IMR-90 (cell line): Measurements from ENCODE around the gene OSTC. TPM values are rescaled to one million over a fixed set of nuclear protein-coding genes. Genes with fewer than 3 reads are reported as not detected.

Experiments used
- ATAC-seq: fragments of 200-7000 bp; cut with Tn5 transposase; 2 replicates; pipeline ENCODE4 v1.9.1; 2020; ENCODE audit warnings: low read depth, mild to moderate bottlenecking, moderate library complexity
- BruUV-seq: library from RNA; stranded (reverse); fragments of 400-500 nt; replicated peaks from 2 replicates; lab custom pipeline; 2021; lab: Mats Ljungman, UMichigan
- CTCF ChIA-PET: fragments of 300-600 bp; formaldehyde crosslinking; extraction: SDS; loops from one replicate; lab custom pipeline; 2021; ENCODE audit warnings: antibody characterized with exemption; lab: Yijun Ruan, JAX
- POLR2A ChIA-PET: fragments of 300-600 bp; sonication (Branson Sonifier 250); formaldehyde crosslinking; loops from one replicate; lab custom pipeline; 2022; ENCODE audit warnings: antibody characterized with exemption; ENCODE audit not compliant: unreplicated experiment; lab: Charles Lee
- DNase-seq: peaks from one replicate; pipeline ENCODE4 v3.0.0; 2013
- H2AFZ ChIP-seq: replicated peaks from 2 replicates; pipeline ENCODE3; 2013; ENCODE audit warnings: low read length, mild to moderate bottlenecking; ENCODE audit not compliant: poor library complexity
- H2AK5ac ChIP-seq: 2 replicates; pipeline ENCODE4 v1.6.1; 2013; ENCODE audit warnings: low read depth, low read length, inconsistent platforms
- H2AK9ac ChIP-seq: replicated peaks from 2 replicates; pipeline ENCODE3; 2013; ENCODE audit warnings: mild to moderate bottlenecking, low read depth, low read length, moderate library complexity; ENCODE audit not compliant: poor library complexity
- H2BK120ac ChIP-seq: 2 replicates; pipeline ENCODE4 v1.6.1; 2013; ENCODE audit warnings: low read depth, low read length, inconsistent platforms
- H2BK15ac ChIP-seq: 3 replicates; pipeline ENCODE4 v1.6.1; 2013; ENCODE audit warnings: low read depth, low read length, inconsistent platforms
- H2BK20ac ChIP-seq: 2 replicates; pipeline ENCODE4 v1.6.1; 2013; ENCODE audit warnings: low read depth, mild to moderate bottlenecking, inconsistent platforms, low read length, moderate library complexity
- H2BK5ac ChIP-seq: 2 replicates; pipeline ENCODE4 v1.6.1; 2013; ENCODE audit warnings: mild to moderate bottlenecking, low read depth, low read length, inconsistent platforms; ENCODE audit not compliant: poor library complexity, severe bottlenecking
- H3K14ac ChIP-seq: replicated peaks from 2 replicates; pipeline ENCODE4 v1.6.1; 2013; ENCODE audit warnings: low read depth, low read length, inconsistent platforms
- H3K18ac ChIP-seq: 2 replicates; pipeline ENCODE4 v1.6.1; 2013; ENCODE audit warnings: low read depth, low read length, control low read depth
- H3K23ac ChIP-seq: 2 replicates; pipeline ENCODE4 v1.6.1; 2013; ENCODE audit warnings: low read depth, low read length, inconsistent platforms
- H3K27ac ChIP-seq: 2 replicates; pipeline ENCODE4 v1.5.1; 2013; ENCODE audit warnings: mild to moderate bottlenecking, control low read depth, low read length; ENCODE audit not compliant: insufficient read depth
- H3K27me3 ChIP-seq: 2 replicates; pipeline ENCODE4 v1.6.1; 2013; ENCODE audit warnings: low read length; ENCODE audit not compliant: control insufficient read depth, insufficient read depth
- H3K36me3 ChIP-seq: 2 replicates; pipeline ENCODE4 v1.6.1; 2013; ENCODE audit warnings: low read length, mixed read lengths; ENCODE audit not compliant: control insufficient read depth, insufficient read depth
- H3K4ac ChIP-seq: 2 replicates; pipeline ENCODE4 v1.6.1; 2013; ENCODE audit warnings: low read depth, low read length, inconsistent platforms
- H3K4me1 ChIP-seq: 2 replicates; pipeline ENCODE4 v1.6.1; 2013; ENCODE audit warnings: low read length, mixed read lengths; ENCODE audit not compliant: control insufficient read depth, insufficient read depth
- H3K4me2 ChIP-seq: 2 replicates; pipeline ENCODE4 v1.6.1; 2013; ENCODE audit warnings: low read depth, mild to moderate bottlenecking, control low read depth, low read length, moderate library complexity
- H3K4me3 ChIP-seq: 2 replicates; pipeline ENCODE4 v1.5.1; 2013; ENCODE audit warnings: low read depth, mild to moderate bottlenecking, control low read depth, low read length, moderate library complexity; ENCODE audit not compliant: insufficient read depth
- H3K56ac ChIP-seq: 2 replicates; pipeline ENCODE4 v1.6.1; 2013; ENCODE audit warnings: low read length, inconsistent platforms; ENCODE audit not compliant: insufficient read depth; ENCODE audit errors: extremely low read depth
- H3K79me1 ChIP-seq, 2 experiments: 2 replicates each; pipeline ENCODE4 v1.6.1; 2013; ENCODE audit warnings: low read length in 2 of 2, inconsistent platforms in 1 of 2, low read depth in 1 of 2
- H3K9ac ChIP-seq: 2 replicates; pipeline ENCODE4 v1.6.1; 2013; ENCODE audit warnings: low read depth, low read length, control low read depth
- H3K9me1 ChIP-seq: 2 replicates; pipeline ENCODE4 v1.6.1; 2013; ENCODE audit warnings: low read length, inconsistent platforms; ENCODE audit not compliant: insufficient read depth
- H3K9me3 ChIP-seq: 2 replicates; pipeline ENCODE4 v1.6.1; 2013; ENCODE audit warnings: low read length; ENCODE audit not compliant: control insufficient read depth, insufficient read depth
- H4K20me1 ChIP-seq: 2 replicates; pipeline ENCODE4 v1.6.1; 2013; ENCODE audit warnings: low read length, inconsistent platforms; ENCODE audit not compliant: insufficient read depth
- H4K5ac ChIP-seq: 2 replicates; pipeline ENCODE4 v1.6.1; 2013; ENCODE audit warnings: mild to moderate bottlenecking, low read depth, low read length, control low read depth
- H4K8ac ChIP-seq, 2 experiments: 2 replicates each; pipeline ENCODE4 v1.6.1; 2013; ENCODE audit warnings: low read depth in 2 of 2, low read length in 2 of 2, control low read depth in 1 of 2, inconsistent platforms in 1 of 2
- H4K91ac ChIP-seq: 2 replicates; pipeline ENCODE4 v1.6.1; 2013; ENCODE audit warnings: low read depth, low read length, inconsistent platforms; ENCODE audit not compliant: insufficient read depth
- CHD1 ChIP-seq: IDR thresholded peaks from 2 replicates; pipeline ENCODE4 v1.6.1; 2012; ENCODE audit warnings: low read depth, low read length, improper control_type of control experiment
- ELK1 ChIP-seq: fragments of 150-350 bp; IDR thresholded peaks from 2 replicates; pipeline ENCODE4 v1.6.1; 2016; ENCODE audit warnings: low read depth, mild to moderate bottlenecking, low read length, moderate library complexity, borderline replicate concordance
- FOS ChIP-seq: fragments of 150-350 bp; IDR thresholded peaks from 2 replicates; pipeline ENCODE4 v1.6.1; 2016; ENCODE audit warnings: low read depth, low read length
- MXI1 ChIP-seq: IDR thresholded peaks from 2 replicates; pipeline ENCODE4 v1.6.1; 2012; ENCODE audit warnings: low read depth, mild to moderate bottlenecking, low read length, moderate library complexity, borderline replicate concordance
- POLR2A ChIP-seq: IDR thresholded peaks from 2 replicates; pipeline ENCODE4 v1.6.1; 2012; ENCODE audit warnings: mild to moderate bottlenecking, low read depth, low read length
- USF2 ChIP-seq: fragments of 150-350 bp; IDR thresholded peaks from 2 replicates; pipeline ENCODE4 v1.6.1; 2017; ENCODE audit warnings: mild to moderate bottlenecking, antibody characterized with exemption, low read length, low read depth
- WGBS, 2 experiments: methylation state at CpG; one replicate each; pipeline versions ENCODE4 v1.1.5 to v1.1.7; 2013; ENCODE audit warnings: missing lambda C conversion rate in 2 of 2; ENCODE audit not compliant: insufficient read length in 1 of 2; ENCODE audit errors: extremely low coverage in 2 of 2; 5-methylcytosine and 5-hydroxymethylcytosine counted together
- dilution Hi-C: fragments of 300-500 bp; cut with HindIII; formaldehyde crosslinking; loops from one replicate; pipeline ENCODE4 v1.14.3; 2018; ENCODE audit warnings: low sequenced_read_pairs; ENCODE audit not compliant: unreplicated experiment
- in situ Hi-C: fragments of 300-500 bp; cut with MboI; formaldehyde crosslinking; loops from 3 replicates; pipeline ENCODE4 v1.14.3; 2019; ENCODE audit warnings: low sequenced_read_pairs, inconsistent platforms, mixed read lengths
- intact Hi-C: fragments of 100-400 bp; cut with micrococcal nuclease; formaldehyde crosslinking; loops from 2 replicates; pipeline ENCODE4 v1.10.0; 2022
- polyA plus RNA-seq, 3 experiments: library from polyadenylated mRNA; depleted of rRNA; stranded (reverse); fragments of >200 nt; gene quantifications; 2 replicates each; pipeline ENCODE4 v1.2.3, GENCODE V29; 2012; ENCODE audit warnings: low replicate concordance in 1 of 3
- total RNA-seq: library from RNA; depleted of rRNA; stranded (reverse); fragments of >200 nt; gene quantifications from 2 replicates; pipeline ENCODE4 v1.2.3, GENCODE V29; 2012

OSTC gene
- total and polyA plus RNA-seq, 2 of the 4 experiments (the other 2 are of a cell fraction), result 173 to 13,576 TPM

GRCh38 chr4:108694423-108694822 is 44.0 kb downstream of the OSTC start:
- H3K23ac ChIP-seq, result no peak overlapping the region
- H3K4ac ChIP-seq, result no peak overlapping the region
- no peak overlapping the region for H2BK15ac ChIP-seq
- H2BK20ac ChIP-seq, result no peak overlapping the region
- H4K5ac ChIP-seq, result no peak overlapping the region
- in situ Hi-C loops, result no loop called here
- ChIA-PET CTCF (no interaction called here), POLR2A (no interaction called here)
- H3K79me1 ChIP-seq, result no peaks in the 10 kb centered on the region
- no peaks in the 10 kb centered on the region for H3K4me1 ChIP-seq
- dilution Hi-C loops, result no loop called here
- no peak overlapping the region for H3K27ac ChIP-seq
- BruUV-seq, result no TSS peak
- no peak overlapping the region for H2AFZ ChIP-seq
- H3K9ac ChIP-seq, result no peak overlapping the region
- peaks cover 1% of the 10 kb centered on the region for H3K27me3 ChIP-seq
- no peak overlapping the region for H2BK120ac ChIP-seq
- no peak overlapping the region for H3K18ac ChIP-seq
- H2BK5ac ChIP-seq, result no peak overlapping the region
- H3K36me3 ChIP-seq, result no peaks in the 10 kb centered on the region
- H4K20me1 ChIP-seq, result no peaks in the 10 kb centered on the region
- H2AK5ac ChIP-seq, result no peak overlapping the region
- H4K8ac ChIP-seq, result no peak overlapping the region
- no peaks in the 10 kb centered on the region for H3K9me1 ChIP-seq
- WGBS, 2 experiments, result 67% methylated on average over 2 of the region's 3 CpGs; no CpG with 5 or more reads in 1 of the 2 experiments
- no peak overlapping the region for H3K4me3 ChIP-seq
- H2AK9ac ChIP-seq, result no peak overlapping the region
- no peak overlapping the region for H3K56ac ChIP-seq
- DNase-seq (no peak), ATAC-seq (no peak)
- H3K14ac ChIP-seq, result no peak overlapping the region
- intact Hi-C loops, result no loop called here
- no peak for TF ChIP-seq FOS
- no peak for TF ChIP-seq USF2
- TF ChIP-seq MXI1, result no peak
- TF ChIP-seq ELK1, result no peak
- no peak for TF ChIP-seq CHD1
- no peak for TF ChIP-seq POLR2A
- no peaks in the 10 kb centered on the region for H3K9me3 ChIP-seq
- H4K91ac ChIP-seq, result no peak overlapping the region
- no peak overlapping the region for H3K4me2 ChIP-seq
